Uterus (tissue), 4 donors: ENCODE results near the gene GREM1. TPM values are rescaled to one million over a fixed set of nuclear protein-coding genes. Genes with fewer than 3 reads are reported as not detected.
A peak's percentile ranks its signal among the peaks of the same experiment; 100 is the strongest.

Experiments
- DNase-seq, 2 donors: peaks; one replicate each; pipeline ENCODE4 v3.0.0-alpha.2; 2019 to 2020
- H3K27ac ChIP-seq, 2 donors: fragments of 200-600 bp; sonication (generic); 1 replicate in 1 of 2; 2 replicates in 1 of 2; pipeline ENCODE4 v1.5.1; 2016 to 2018
- H3K27me3 ChIP-seq, 2 donors: fragments of 200-600 bp; sonication (generic); one replicate each; pipeline ENCODE4 v1.5.1; 2018 to 2019; ENCODE audit warnings: control low read depth in 1 of 2
- H3K36me3 ChIP-seq, 2 donors: fragments of 200-600 bp; sonication (generic); one replicate each; pipeline ENCODE4 v1.5.1; 2019; ENCODE audit warnings: control low read depth in 1 of 2
- H3K4me1 ChIP-seq, 2 donors: fragments of 200-600 bp; sonication (generic); one replicate each; pipeline ENCODE4 v1.5.1; 2018 to 2019; ENCODE audit warnings: control low read depth in 1 of 2
- H3K4me3 ChIP-seq, 2 donors: fragments of 200-600 bp; sonication (generic); 1 replicate in 1 of 2; 2 replicates in 1 of 2; pipeline ENCODE4 v1.5.1; 2018 to 2019; ENCODE audit warnings: mild to moderate bottlenecking in 1 of 2
- H3K9me3 ChIP-seq, 2 donors: fragments of 200-600 bp; sonication (generic); one replicate each; pipeline ENCODE4 v1.5.1; 2019; ENCODE audit warnings: control low read depth in 1 of 2
- POLR2A ChIP-seq, 2 donors: fragments of 450-650 bp; IDR thresholded peaks; one replicate each; pipeline ENCODE4 v1.6.1; 2016; ENCODE audit warnings: antibody characterized with exemption in 2 of 2, mild to moderate bottlenecking in 1 of 2, moderate library complexity in 1 of 2
- intact Hi-C: fragments of 100-400 bp; cut with DNase I; formaldehyde crosslinking; loops from one replicate; pipeline ENCODE4 v1.15.1; 2023; ENCODE audit warnings: low total_unique reads
- total RNA-seq, 4 donors: library from RNA; depleted of rRNA in 3 of 4; stranded (reverse); fragments of >200 nt in 3 of 4; gene quantifications; one replicate each; pipeline versions ENCODE4 v1.1.0 to v1.2.4, GENCODE V29; 2014 to 2023
- TF ChIP-seq, protein P1 (sequence below), 4 experiments: fragments of 200-600 bp in 2 of 4; fragments of 450-650 bp in 2 of 4; sonication (generic) in 2 of 4; IDR thresholded peaks; one replicate each; pipeline ENCODE4 v1.5.1; 2016 to 2019; ENCODE audit warnings: antibody characterized with exemption in 4 of 4, mild to moderate bottlenecking in 2 of 4, moderate library complexity in 1 of 4
- donor health status: DM: yes; HTN: yes; CAD: no.

The GREM1 gene
- total RNA-seq, 4 donors from 2014 or later: 0.88 to 5.4 (median 5.2) TPM

DNA sequence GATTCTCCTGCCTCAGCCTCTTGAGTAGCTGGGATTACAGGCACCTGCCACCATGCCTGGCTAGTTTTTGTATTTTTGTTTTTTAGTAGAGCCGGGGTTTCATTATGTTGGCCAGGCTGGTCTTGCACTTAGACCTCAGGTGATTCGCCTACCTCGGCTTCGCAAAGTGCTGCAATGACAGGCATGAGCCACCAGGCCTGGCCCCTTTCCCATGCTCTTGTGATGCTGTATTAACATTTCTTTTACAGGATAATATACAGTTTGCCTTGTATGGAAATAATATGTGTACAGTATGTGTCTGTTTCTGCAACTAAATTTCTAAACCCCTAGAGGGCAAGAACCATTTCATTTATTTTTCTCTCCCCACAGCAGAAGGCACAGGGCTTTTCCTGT is 38.5 kb upstream of the GREM1 start:
- intact Hi-C loops: no loop called here
- Histone ChIP-seq H3K36me3 (no peaks in the 10 kb centered on the region), H3K27ac (no peak overlapping the region), H3K9me3 (no peaks in the 10 kb centered on the region), H3K27me3 (no peaks in the 10 kb centered on the region), H3K4me1 (peaks cover 0 to 6% of the 10 kb centered on the region in 2 donors), H3K4me3 (no peak overlapping the region)
- no peak for TF ChIP-seq POLR2A (IDR thresholded peaks at IDR 0.05)
- TF ChIP-seq, protein P1, sequence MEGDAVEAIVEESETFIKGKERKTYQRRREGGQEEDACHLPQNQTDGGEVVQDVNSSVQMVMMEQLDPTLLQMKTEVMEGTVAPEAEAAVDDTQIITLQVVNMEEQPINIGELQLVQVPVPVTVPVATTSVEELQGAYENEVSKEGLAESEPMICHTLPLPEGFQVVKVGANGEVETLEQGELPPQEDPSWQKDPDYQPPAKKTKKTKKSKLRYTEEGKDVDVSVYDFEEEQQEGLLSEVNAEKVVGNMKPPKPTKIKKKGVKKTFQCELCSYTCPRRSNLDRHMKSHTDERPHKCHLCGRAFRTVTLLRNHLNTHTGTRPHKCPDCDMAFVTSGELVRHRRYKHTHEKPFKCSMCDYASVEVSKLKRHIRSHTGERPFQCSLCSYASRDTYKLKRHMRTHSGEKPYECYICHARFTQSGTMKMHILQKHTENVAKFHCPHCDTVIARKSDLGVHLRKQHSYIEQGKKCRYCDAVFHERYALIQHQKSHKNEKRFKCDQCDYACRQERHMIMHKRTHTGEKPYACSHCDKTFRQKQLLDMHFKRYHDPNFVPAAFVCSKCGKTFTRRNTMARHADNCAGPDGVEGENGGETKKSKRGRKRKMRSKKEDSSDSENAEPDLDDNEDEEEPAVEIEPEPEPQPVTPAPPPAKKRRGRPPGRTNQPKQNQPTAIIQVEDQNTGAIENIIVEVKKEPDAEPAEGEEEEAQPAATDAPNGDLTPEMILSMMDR (IDR thresholded peaks at IDR 0.05): no peak
- no peak for DNase-seq

GRCh38 chr15:32682569-32682968 is 35.2 kb upstream of the GREM1 start:
- no peak for DNase-seq
- peak overlapping the region; percentile 8 to 19 for H3K27ac ChIP-seq
- intact Hi-C loops: no loop called here
- no peaks in the 10 kb centered on the region for H3K36me3 ChIP-seq
- H3K4me3 ChIP-seq: no peak overlapping the region
- H3K9me3 ChIP-seq: no peaks in the 10 kb centered on the region
- peaks cover 0 to 6% of the 10 kb centered on the region in 2 donors for H3K4me1 ChIP-seq
- H3K27me3 ChIP-seq: no peaks in the 10 kb centered on the region
- no peak for TF ChIP-seq POLR2A (IDR thresholded peaks at IDR 0.05)
- TF ChIP-seq, protein P1 (IDR thresholded peaks at IDR 0.05): no peak

GRCh38 chr15:32682977-32683630 is 34.7 kb upstream of the GREM1 start:
- Histone ChIP-seq H3K36me3 (no peaks in the 10 kb centered on the region), H3K4me1 (peaks cover 0 to 6% of the 10 kb centered on the region in 2 donors), H3K27ac (peak overlapping the region in 1 of 2 donors; percentile 8), H3K9me3 (no peaks in the 10 kb centered on the region), H3K4me3 (no peak overlapping the region), H3K27me3 (no peaks in the 10 kb centered on the region)
- DNase-seq: no peak
- intact Hi-C loops: no loop called here
- no peak for TF ChIP-seq POLR2A (IDR thresholded peaks at IDR 0.05)
- TF ChIP-seq, protein P1 (IDR thresholded peaks at IDR 0.05): no peak

GRCh38 chr15:32683906-32684584 is 33.8 kb upstream of the GREM1 start:
- Histone ChIP-seq H3K27ac (peak overlapping the region in 1 of 2 donors; percentile 8), H3K4me3 (no peak overlapping the region), H3K4me1 (peaks cover 0 to 6% of the 10 kb centered on the region in 2 donors), H3K36me3 (no peaks in the 10 kb centered on the region), H3K27me3 (no peaks in the 10 kb centered on the region), H3K9me3 (no peaks in the 10 kb centered on the region)
- no peak for TF ChIP-seq POLR2A (IDR thresholded peaks at IDR 0.05)
- TF ChIP-seq, protein P1 (IDR thresholded peaks at IDR 0.05): no peak
- DNase-seq: no peak
- intact Hi-C loops: no loop called here

DNA sequence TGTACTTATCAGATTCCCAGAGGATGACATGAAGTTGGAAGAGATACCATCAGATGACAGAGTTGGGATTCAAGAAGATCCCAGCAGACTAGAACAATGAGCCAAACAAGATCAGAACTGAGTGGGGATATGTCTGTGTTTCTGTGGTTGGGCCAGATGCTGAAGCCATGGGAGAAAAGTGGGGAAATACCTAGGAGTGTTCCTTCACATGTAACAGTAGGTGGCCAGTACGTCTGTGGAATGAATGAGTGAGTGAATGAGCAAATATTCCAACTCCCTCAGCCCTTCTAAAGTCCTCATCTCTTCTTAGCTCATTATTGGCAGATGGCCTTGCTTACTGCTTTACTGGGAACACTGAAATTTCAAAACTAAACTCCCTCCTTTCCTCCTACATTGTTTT is 32.2 kb upstream of the GREM1 start:
- intact Hi-C loops: no loop called here
- no peak overlapping the region for H3K4me3 ChIP-seq
- no peaks in the 10 kb centered on the region for H3K9me3 ChIP-seq
- no peaks in the 10 kb centered on the region for H3K27me3 ChIP-seq
- peak overlapping the region in 1 of 2 donors; percentile 15 for H3K27ac ChIP-seq
- H3K36me3 ChIP-seq: no peaks in the 10 kb centered on the region
- TF ChIP-seq, protein P1 (IDR thresholded peaks at IDR 0.05): no peak
- TF ChIP-seq POLR2A (IDR thresholded peaks at IDR 0.05): no peak
- H3K4me1 ChIP-seq: peaks cover 0 to 6% of the 10 kb centered on the region in 2 donors
- no peak for DNase-seq
